ENCODE results near the gene NRXN3.

The NRXN3 gene

DNA sequence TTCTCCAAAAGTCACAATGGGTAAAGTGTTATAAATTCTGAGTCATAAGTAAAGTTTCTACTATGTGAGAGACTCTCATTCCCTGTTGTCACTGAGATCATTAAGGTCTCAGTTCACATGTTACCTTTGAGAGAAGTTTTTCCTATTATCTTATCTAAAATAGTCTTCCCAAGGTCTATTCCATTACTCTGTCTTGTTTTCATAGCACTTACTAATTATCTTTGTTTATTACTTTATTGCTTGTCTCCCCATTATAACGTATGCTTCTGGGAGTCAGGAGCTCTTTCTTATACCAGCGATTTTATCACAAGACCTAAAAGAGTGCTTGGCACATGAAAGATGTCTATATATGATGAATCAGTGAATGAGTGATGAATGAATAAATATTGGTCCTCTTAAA is 1039.2 kb downstream of the NRXN3 start:
- H3K4me3 ChIP-seq (replicated peaks; ENCODE audit: low read depth, low read length), result no peak overlapping the region
- TF ChIP-seq, protein P1, sequence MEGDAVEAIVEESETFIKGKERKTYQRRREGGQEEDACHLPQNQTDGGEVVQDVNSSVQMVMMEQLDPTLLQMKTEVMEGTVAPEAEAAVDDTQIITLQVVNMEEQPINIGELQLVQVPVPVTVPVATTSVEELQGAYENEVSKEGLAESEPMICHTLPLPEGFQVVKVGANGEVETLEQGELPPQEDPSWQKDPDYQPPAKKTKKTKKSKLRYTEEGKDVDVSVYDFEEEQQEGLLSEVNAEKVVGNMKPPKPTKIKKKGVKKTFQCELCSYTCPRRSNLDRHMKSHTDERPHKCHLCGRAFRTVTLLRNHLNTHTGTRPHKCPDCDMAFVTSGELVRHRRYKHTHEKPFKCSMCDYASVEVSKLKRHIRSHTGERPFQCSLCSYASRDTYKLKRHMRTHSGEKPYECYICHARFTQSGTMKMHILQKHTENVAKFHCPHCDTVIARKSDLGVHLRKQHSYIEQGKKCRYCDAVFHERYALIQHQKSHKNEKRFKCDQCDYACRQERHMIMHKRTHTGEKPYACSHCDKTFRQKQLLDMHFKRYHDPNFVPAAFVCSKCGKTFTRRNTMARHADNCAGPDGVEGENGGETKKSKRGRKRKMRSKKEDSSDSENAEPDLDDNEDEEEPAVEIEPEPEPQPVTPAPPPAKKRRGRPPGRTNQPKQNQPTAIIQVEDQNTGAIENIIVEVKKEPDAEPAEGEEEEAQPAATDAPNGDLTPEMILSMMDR (IDR thresholded peaks at IDR 0.05; ENCODE audit: low read depth, low read length, missing control alignments), result no peak

DNA sequence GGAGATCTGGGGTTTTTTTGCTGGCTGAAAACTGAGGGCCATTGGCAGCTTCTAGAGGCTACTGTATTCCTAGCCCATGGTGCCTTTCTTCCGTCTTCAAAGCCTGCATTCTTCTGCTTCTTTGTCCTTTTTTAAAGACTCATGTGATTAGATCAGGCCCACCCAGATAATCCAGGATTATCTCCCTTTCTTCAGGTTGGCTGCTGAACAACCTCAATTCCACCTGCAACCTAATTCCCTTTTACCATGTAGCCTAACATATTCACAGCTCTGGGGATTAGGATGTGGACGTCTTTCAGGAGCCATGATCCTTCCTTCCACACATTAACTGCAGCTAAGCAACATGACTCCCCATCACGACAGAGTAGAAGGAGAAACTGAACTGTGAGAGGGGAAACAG is 1055.6 kb downstream of the NRXN3 start:
- TF ChIP-seq, protein P1 (IDR thresholded peaks at IDR 0.05; ENCODE audit: low read depth, low read length, missing control alignments), result no peak
- no peak overlapping the region for H3K4me3 ChIP-seq (replicated peaks; ENCODE audit: low read depth, low read length)
- DNase-seq (ENCODE audit: extremely low read depth, low read depth), result no peak

More for the DNA sequence above, 1039.2 kb downstream of the NRXN3 start:
- no peak for DNase-seq (ENCODE audit: extremely low read depth, low read depth)

DNA sequence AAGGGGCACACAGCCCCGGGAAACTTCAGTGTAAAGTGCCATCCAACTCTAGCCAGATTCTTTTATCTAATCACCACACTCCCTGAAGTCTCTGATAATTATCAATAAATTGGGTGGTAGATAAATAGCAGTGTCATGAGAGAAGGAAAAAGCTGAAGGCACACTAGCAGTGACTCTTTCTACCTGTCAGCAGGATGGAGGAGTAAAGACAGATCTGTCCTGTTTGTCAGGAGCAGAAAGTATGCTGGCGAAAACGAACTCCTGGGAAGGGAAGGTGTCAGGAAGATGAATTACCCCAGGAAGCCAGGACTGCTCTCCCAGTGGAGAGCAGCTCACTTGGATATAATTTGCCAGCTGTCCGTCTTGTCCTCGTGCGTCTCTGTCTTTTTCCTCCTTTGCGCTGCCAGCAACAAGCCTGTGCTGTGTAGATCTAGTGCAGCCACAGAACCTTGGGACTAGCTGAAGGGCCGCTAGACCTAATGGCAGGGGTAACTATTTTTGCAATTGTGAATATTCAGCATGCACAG is 1059.3 kb downstream of the NRXN3 start:
- no peak overlapping the region for H3K4me3 ChIP-seq (replicated peaks; ENCODE audit: low read depth, low read length)
- no peak for DNase-seq (ENCODE audit: extremely low read depth, low read depth)
- TF ChIP-seq, protein P1 (IDR thresholded peaks at IDR 0.05; ENCODE audit: low read depth, low read length, missing control alignments), result no peak

DNA sequence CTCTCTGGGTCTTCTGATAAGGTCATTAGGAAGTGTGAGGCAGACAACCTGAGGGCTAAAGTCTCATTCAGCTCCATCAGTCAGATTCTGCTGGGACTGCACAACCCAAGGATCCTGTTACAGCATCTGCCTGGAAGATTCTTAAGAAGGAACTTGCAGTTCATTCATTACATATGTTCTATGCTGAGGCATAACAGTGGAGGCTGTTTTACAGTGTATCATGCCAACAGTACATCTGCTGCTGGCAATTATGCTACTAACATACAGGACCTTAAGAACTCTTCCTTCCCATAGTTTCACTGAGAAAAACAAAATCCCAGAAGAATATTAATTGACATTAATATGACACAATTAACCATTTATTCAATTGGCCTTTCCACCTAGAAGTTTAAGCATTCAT is 1072.5 kb downstream of the NRXN3 start:
- TF ChIP-seq, protein P1 (IDR thresholded peaks at IDR 0.05; ENCODE audit: low read depth, low read length, missing control alignments), result no peak
- H3K4me3 ChIP-seq (replicated peaks; ENCODE audit: low read depth, low read length), result no peak overlapping the region
- DNase-seq (ENCODE audit: extremely low read depth, low read depth), result no peak

DNA sequence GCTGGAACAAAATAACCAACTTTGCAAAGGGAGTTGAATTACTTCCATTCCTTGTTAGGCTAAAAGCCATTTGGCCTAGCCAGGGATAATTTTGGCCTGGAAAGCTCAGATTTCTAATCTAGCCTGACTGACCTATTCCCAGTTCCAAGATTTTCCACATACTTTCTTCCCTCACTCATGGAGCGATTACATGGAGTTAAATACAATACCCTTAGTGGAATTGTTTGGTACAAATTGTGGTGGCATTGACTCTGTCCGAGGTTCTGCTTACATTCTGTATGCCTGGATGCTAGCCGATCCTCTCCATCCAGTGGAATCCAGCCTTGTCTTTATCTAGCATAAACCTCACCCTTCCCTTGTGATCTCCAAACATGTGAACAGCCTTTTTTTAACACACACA is 1076.0 kb downstream of the NRXN3 start:
- TF ChIP-seq, protein P1 (IDR thresholded peaks at IDR 0.05; ENCODE audit: low read depth, low read length, missing control alignments), result no peak
- no peak for DNase-seq (ENCODE audit: extremely low read depth, low read depth)
- H3K4me3 ChIP-seq (replicated peaks; ENCODE audit: low read depth, low read length), result no peak overlapping the region

DNA sequence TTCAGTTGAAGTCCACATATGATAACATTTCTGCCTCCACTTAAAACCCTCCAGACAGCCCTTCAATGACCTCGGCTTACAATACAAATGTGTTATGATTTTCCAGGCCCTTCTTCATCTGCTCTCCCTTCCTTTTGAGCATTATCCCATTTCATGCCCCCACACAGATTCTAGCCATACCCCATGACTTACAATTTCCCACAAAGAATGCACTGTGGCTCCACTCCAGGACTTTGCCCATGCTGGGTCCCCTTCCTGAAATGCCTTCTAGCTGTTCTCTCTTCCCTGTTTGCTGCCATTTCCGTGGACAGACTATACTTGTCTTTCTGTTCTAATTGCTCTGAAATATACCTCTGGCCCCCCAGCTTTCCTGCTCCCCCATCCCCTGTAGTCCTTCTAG is 1078.0 kb downstream of the NRXN3 start:
- TF ChIP-seq, protein P1 (IDR thresholded peaks at IDR 0.05; ENCODE audit: low read depth, low read length, missing control alignments), result no peak

DNA sequence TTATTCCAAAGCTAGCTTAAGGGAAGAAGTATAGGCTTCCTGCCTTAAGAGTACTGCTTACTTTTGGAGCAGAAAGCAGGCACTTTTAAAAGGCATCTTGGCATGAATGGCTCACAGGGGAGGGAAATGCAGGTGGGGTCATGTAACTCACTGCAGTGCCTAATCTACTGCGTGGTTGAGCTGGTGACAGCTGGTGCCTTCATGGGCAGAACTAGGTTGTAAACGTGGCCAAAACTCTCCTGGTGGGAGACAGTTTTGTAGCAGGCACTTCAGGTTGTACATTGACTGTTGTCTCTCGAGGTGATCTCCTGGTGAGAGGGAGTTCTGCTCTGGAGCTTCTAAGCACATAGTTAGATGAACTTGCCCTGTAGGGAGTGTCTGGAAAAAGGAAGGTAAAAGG is 1078.6 kb downstream of the NRXN3 start:
- no peak overlapping the region for H3K4me3 ChIP-seq (replicated peaks; ENCODE audit: low read depth, low read length)
- TF ChIP-seq, protein P1 (IDR thresholded peaks at IDR 0.05; ENCODE audit: low read depth, low read length, missing control alignments), result no peak
- no peak for DNase-seq (ENCODE audit: extremely low read depth, low read depth)

More for the DNA sequence above, 1078.0 kb downstream of the NRXN3 start:
- no peak for DNase-seq (ENCODE audit: extremely low read depth, low read depth)
- no peak overlapping the region for H3K4me3 ChIP-seq (replicated peaks; ENCODE audit: low read depth, low read length)

Data from HFF-Myc (cell line).